Large intestine (tissue), 12 donors: Measurements from ENCODE around the gene COPRS. TPM values are rescaled to one million over a fixed set of nuclear protein-coding genes. Genes with fewer than 3 reads are reported as not detected.

Experiments
- DNase-seq, 2 donors: peaks; one replicate each; pipeline versions ENCODE4 v3.0.0 to v3.0.0-alpha.2; 2013
- H3K27ac ChIP-seq: one replicate; pipeline ENCODE4 v1.5.1; 2013; ENCODE audit warnings: low read length
- H3K27me3 ChIP-seq: 2 replicates; pipeline ENCODE4 v1.6.1; 2013; ENCODE audit warnings: low read length; ENCODE audit not compliant: control insufficient read depth, insufficient read depth
- H3K36me3 ChIP-seq: 2 replicates; pipeline ENCODE4 v1.6.1; 2013; ENCODE audit warnings: low read length; ENCODE audit not compliant: control insufficient read depth, insufficient read depth
- H3K4me1 ChIP-seq: one replicate; pipeline ENCODE4 v1.6.1; 2013; ENCODE audit warnings: low read length; ENCODE audit not compliant: control insufficient read depth, insufficient read depth
- H3K4me3 ChIP-seq: one replicate; pipeline ENCODE4 v1.5.1; 2013; ENCODE audit warnings: low read length
- H3K9me3 ChIP-seq: one replicate; pipeline ENCODE4 v1.6.1; 2013; ENCODE audit warnings: mild to moderate bottlenecking, low read depth, low read length, moderate library complexity; ENCODE audit not compliant: control insufficient read depth
- WGBS: methylation state at CpG from one replicate; pipeline ENCODE4 v1.1.5; 2013; ENCODE audit warnings: low lambda C conversion rate; ENCODE audit not compliant: insufficient coverage; 5-methylcytosine and 5-hydroxymethylcytosine counted together
- long read RNA-seq, 11 donors: transcript quantifications; one replicate each; lab custom pipeline, GENCODE V29; 2026
- polyA plus RNA-seq: library from polyadenylated mRNA; unstranded; fragments of 120-200 nt; gene quantifications from one replicate; pipeline ENCODE4 v1.2.1, GENCODE V29; 2013

COPRS gene
- polyA plus RNA-seq, result 35.9 TPM
- long read RNA-seq, donor 1, transcript COPRS-201 (4 exons, 968 nt), result major isoform, 15 of 15 reads
- long read RNA-seq, donor 1, partial matches to known transcripts, result 0 of 15 reads
- long read RNA-seq, donor 1, other reads (novel, unspliced or antisense), result 0 of 15 reads
- long read RNA-seq, donor 2, transcript COPRS-201 (4 exons, 968 nt), result major isoform, 31 of 47 reads
- long read RNA-seq, donor 2, partial matches to known transcripts, result 15 of 47 reads
- long read RNA-seq, donor 2, other reads (novel, unspliced or antisense), result 0 of 47 reads
- long read RNA-seq, donor 3, result 0 reads
- long read RNA-seq, donor 4, result 0 reads
- long read RNA-seq, donor 5, transcript COPRS-201 (4 exons, 968 nt), result major isoform, 13 of 13 reads
- long read RNA-seq, donor 5, partial matches to known transcripts, result 0 of 13 reads
- long read RNA-seq, donor 5, other reads (novel, unspliced or antisense), result 0 of 13 reads
- long read RNA-seq, donor 6, transcript COPRS-201 (4 exons, 968 nt), result major isoform, 10 of 21 reads
- long read RNA-seq, donor 6, partial matches to known transcripts, result 11 of 21 reads
- long read RNA-seq, donor 6, other reads (novel, unspliced or antisense), result 0 of 21 reads
- long read RNA-seq, donor 7, transcript COPRS-201 (4 exons, 968 nt), result major isoform, 15 of 16 reads
- long read RNA-seq, donor 7, partial matches to known transcripts, result 0 of 16 reads
- long read RNA-seq, donor 7, other reads (novel, unspliced or antisense), result 0 of 16 reads
- long read RNA-seq, donor 8, transcript COPRS-201 (4 exons, 968 nt), result major isoform, 32 of 48 reads
- long read RNA-seq, donor 8, partial matches to known transcripts, result 11 of 48 reads
- long read RNA-seq, donor 8, other reads (novel, unspliced or antisense), result 5 of 48 reads
- long read RNA-seq, donor 9, transcript COPRS-201 (4 exons, 968 nt), result major isoform, 15 of 26 reads
- long read RNA-seq, donor 9, partial matches to known transcripts, result 11 of 26 reads
- long read RNA-seq, donor 9, other reads (novel, unspliced or antisense), result 0 of 26 reads
- long read RNA-seq, donor 10, transcript COPRS-201 (4 exons, 968 nt), result major isoform, 16 of 27 reads
- long read RNA-seq, donor 10, partial matches to known transcripts, result 11 of 27 reads
- long read RNA-seq, donor 10, other reads (novel, unspliced or antisense), result 0 of 27 reads
- long read RNA-seq, donor 11, transcript COPRS-201 (4 exons, 968 nt), result major isoform, 18 of 28 reads
- long read RNA-seq, donor 11, partial matches to known transcripts, result 10 of 28 reads
- long read RNA-seq, donor 11, other reads (novel, unspliced or antisense), result 0 of 28 reads

GRCh38 chr17:31858642-31859486 is at the start of gene COPRS:
Gene COPRS, minus strand, starts transcription at chr17:31859244. Its CDS starts 45 bp downstream, at chr17:31859199.
- H3K4me3 ChIP-seq, result peak within 1 kb of the TSS; percentile 69
- peaks cover 9% of the 10 kb centered on the region for H3K4me1 ChIP-seq
- peak; percentile 72 to 84 for DNase-seq
- peaks cover 14% of the 10 kb centered on the region for H3K36me3 ChIP-seq
- no peaks in the 10 kb centered on the region for H3K27me3 ChIP-seq
- no CpG with 5 or more reads among the region's 100 CpGs for WGBS
- peak within 1 kb of the TSS; percentile 59 for H3K27ac ChIP-seq
- H3K9me3 ChIP-seq, result no peaks in the 10 kb centered on the region

DNA sequence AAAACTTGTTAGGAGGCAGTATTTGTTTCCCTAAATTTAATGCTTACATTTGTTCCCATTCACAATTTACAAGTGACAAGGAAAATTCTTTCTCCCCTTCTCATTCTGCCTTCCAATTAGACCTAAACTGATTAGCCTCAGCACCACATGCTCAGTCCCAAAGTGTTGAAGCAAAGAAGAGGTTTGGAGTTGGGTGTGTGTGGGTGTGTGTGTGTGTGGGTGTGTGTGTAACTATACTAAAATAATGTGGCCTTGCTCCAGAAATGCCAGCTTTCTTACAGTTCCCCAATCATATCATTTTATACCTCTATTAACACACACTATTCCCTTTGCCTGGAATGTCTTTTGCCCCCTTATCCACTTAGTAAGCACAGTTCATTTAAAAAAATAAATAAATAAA is 49.3 kb upstream of the COPRS start:
- H3K27me3 ChIP-seq, result no peaks in the 10 kb centered on the region
- no peaks in the 10 kb centered on the region for H3K4me1 ChIP-seq
- no peaks in the 10 kb centered on the region for H3K36me3 ChIP-seq
- H3K4me3 ChIP-seq, result no peak overlapping the region
- H3K27ac ChIP-seq, result no peak overlapping the region
- DNase-seq, result no peak
- no peaks in the 10 kb centered on the region for H3K9me3 ChIP-seq

- Histone ChIP-seq H3K4me3 (no peak overlapping the region), H3K4me1 (no peaks in the 10 kb centered on the region), H3K27me3 (no peaks in the 10 kb centered on the region), H3K36me3 (no peaks in the 10 kb centered on the region), H3K27ac (no peak overlapping the region), H3K9me3 (no peaks in the 10 kb centered on the region)
- DNase-seq, result peak in 1 of 2 donors; percentile 5
- 73% methylated on average over 4 of the region's 7 CpGs for WGBS
Measured at GRCh38 chr17:31907342-31907962, 48.4 kb upstream of the COPRS start.

- DNase-seq, result no peak
- Histone ChIP-seq H3K27ac (no peak overlapping the region), H3K36me3 (peaks cover 10% of the 10 kb centered on the region), H3K4me1 (no peaks in the 10 kb centered on the region), H3K27me3 (no peaks in the 10 kb centered on the region), H3K9me3 (no peaks in the 10 kb centered on the region), H3K4me3 (no peak overlapping the region)
- 100% methylated on average over 3 of the region's 16 CpGs for WGBS
Measured at GRCh38 chr17:31903401-31903800, 44.4 kb upstream of the COPRS start.

DNA sequence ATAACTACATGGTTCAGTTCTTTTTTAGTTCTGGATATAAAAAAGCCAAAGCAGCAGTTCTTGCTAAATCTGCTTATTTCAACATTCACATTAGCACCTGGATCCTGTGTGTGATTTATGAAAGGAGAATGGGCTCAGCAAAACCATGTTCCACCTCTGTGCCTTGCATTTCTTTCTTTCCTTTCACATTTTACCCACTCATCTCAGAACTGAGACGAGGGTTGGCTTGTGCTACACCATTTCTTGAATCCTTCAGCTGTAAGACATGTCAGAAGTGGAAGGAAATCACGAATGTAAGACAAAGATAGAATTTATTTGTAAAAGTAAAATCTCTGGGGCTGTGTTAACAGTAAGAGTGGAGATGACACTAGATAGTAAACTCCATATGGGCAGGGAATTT is 43.6 kb upstream of the COPRS start:
- WGBS, result 100% methylated on average over 2 of the region's 2 CpGs
- H3K4me1 ChIP-seq, result no peaks in the 10 kb centered on the region
- no peak overlapping the region for H3K27ac ChIP-seq
- DNase-seq, result no peak
- H3K4me3 ChIP-seq, result no peak overlapping the region
- no peaks in the 10 kb centered on the region for H3K9me3 ChIP-seq
- H3K36me3 ChIP-seq, result peaks cover 15% of the 10 kb centered on the region
- H3K27me3 ChIP-seq, result no peaks in the 10 kb centered on the region

DNA sequence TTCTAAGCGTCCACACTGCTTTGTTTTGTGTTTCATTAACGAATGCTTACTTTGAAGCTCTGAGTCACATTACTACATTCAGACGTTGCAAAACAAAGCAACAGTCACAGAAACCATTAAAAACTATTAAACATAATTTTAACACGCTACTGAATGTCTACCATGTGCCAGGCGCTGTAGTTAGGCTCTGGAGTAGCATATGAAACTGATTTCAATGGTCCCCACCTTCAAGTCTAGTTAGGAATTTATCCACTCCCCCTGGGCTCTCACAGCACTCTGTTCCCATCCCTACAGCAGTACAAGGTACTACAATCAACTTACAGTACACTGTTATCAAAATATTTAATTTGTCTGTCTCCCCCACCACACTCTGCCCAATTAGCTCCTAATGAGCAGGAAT is 41.8 kb upstream of the COPRS start:
- H3K9me3 ChIP-seq, result no peaks in the 10 kb centered on the region
- peak overlapping the region; percentile 89 for H3K4me3 ChIP-seq
- H3K36me3 ChIP-seq, result peaks cover 27% of the 10 kb centered on the region
- 0% methylated on average over 1 of the region's 5 CpGs for WGBS
- H3K27ac ChIP-seq, result peak overlapping the region; percentile 89
- H3K4me1 ChIP-seq, result no peaks in the 10 kb centered on the region
- DNase-seq, result peak in 1 of 2 donors; percentile 51
- H3K27me3 ChIP-seq, result no peaks in the 10 kb centered on the region

DNA sequence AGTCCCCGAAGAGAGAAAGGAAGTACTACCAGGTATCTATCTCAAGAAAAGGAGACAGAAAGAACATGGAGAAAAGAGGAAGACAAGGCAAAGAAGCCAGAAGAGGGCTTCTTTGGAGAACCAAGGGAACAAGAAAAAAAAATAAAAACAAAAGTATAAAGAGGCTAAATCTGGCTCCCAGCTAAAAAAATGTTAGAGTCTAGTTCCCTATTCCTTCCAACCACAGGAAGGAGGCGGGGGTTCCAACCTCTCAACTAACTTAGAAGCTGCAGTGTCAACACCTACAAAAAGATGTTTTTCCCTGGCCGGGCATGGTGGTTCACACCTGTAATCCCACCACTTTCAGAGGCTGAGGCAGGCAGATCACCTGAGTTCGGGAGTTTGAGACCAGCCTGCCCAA is 29.1 kb upstream of the COPRS start:
- H3K9me3 ChIP-seq, result no peaks in the 10 kb centered on the region
- no peaks in the 10 kb centered on the region for H3K4me1 ChIP-seq
- no peak for DNase-seq
- WGBS, result 100% methylated on average over 1 of the region's 4 CpGs
- H3K36me3 ChIP-seq, result peaks cover 79% of the 10 kb centered on the region
- H3K27ac ChIP-seq, result no peak overlapping the region
- no peaks in the 10 kb centered on the region for H3K27me3 ChIP-seq
- no peak overlapping the region for H3K4me3 ChIP-seq

GRCh38 chr17:31882571-31882970 is 23.5 kb upstream of the COPRS start:
- H3K4me3 ChIP-seq, result no peak overlapping the region
- no peak for DNase-seq
- whole genome bisulfite sequencing, result no CpG with 5 or more reads among the region's 6 CpGs
- H3K9me3 ChIP-seq, result no peaks in the 10 kb centered on the region
- H3K4me1 ChIP-seq, result no peaks in the 10 kb centered on the region
- no peaks in the 10 kb centered on the region for H3K27me3 ChIP-seq
- no peak overlapping the region for H3K27ac ChIP-seq
- H3K36me3 ChIP-seq, result peaks cover 70% of the 10 kb centered on the region

GRCh38 chr17:31880311-31880710 is 21.3 kb upstream of the COPRS start:
- H3K4me1 ChIP-seq, result no peaks in the 10 kb centered on the region
- no peak for DNase-seq
- H3K36me3 ChIP-seq, result peaks cover 65% of the 10 kb centered on the region
- WGBS, result no CpG with 5 or more reads among the region's 8 CpGs
- H3K4me3 ChIP-seq, result no peak overlapping the region
- no peak overlapping the region for H3K27ac ChIP-seq
- H3K9me3 ChIP-seq, result no peaks in the 10 kb centered on the region
- H3K27me3 ChIP-seq, result no peaks in the 10 kb centered on the region
